SJSA1 (cell line): ENCODE data around the gene LPGAT1. TPM values are rescaled to one million over a fixed set of nuclear protein-coding genes. Genes with fewer than 3 reads are reported as not detected.
"Not testable (repeated sequence)": the region's sequence is repeated elsewhere in the genome, so short reads cannot be mapped to it uniquely, and the experiment has no call there.

Source experiments
- DNase-seq, 2 experiments: peaks; one replicate each; pipeline ENCODE4 v3.0.0-alpha.2; 2015 to 2020; ENCODE audit warnings: low spot score in 2 of 2, low read depth in 1 of 2
- H3K27ac ChIP-seq: fragments of 250-450 bp; sonication (Bioruptor Pico); 2 replicates; pipeline ENCODE4 v1.5.1; 2020; ENCODE audit warnings: mild to moderate bottlenecking, moderate library complexity
- H3K27me3 ChIP-seq: fragments of 250-450 bp; sonication (Bioruptor Pico); replicated peaks from 2 replicates; pipeline ENCODE4 v1.5.1; 2020; ENCODE audit warnings: mild to moderate bottlenecking, moderate library complexity
- H3K36me3 ChIP-seq: fragments of 250-450 bp; sonication (Bioruptor Pico); 2 replicates; pipeline ENCODE4 v1.5.1; 2020; ENCODE audit warnings: mild to moderate bottlenecking
- H3K4me1 ChIP-seq: fragments of 250-450 bp; sonication (Bioruptor Pico); replicated peaks from 2 replicates; pipeline ENCODE4 v1.6.1; 2021; ENCODE audit warnings: mild to moderate bottlenecking
- H3K4me3 ChIP-seq: fragments of 250-450 bp; sonication (Bioruptor Pico); 2 replicates; pipeline ENCODE4 v1.5.1; 2020; ENCODE audit warnings: mild to moderate bottlenecking
- H3K9me3 ChIP-seq: fragments of 250-450 bp; sonication (Bioruptor Pico); replicated peaks from 2 replicates; pipeline ENCODE4 v1.5.1; 2020; ENCODE audit warnings: mild to moderate bottlenecking
- total RNA-seq: library from RNA; depleted of rRNA; stranded (reverse); fragments of >200 nt; shearing (Covaris generic); gene quantifications from 2 replicates; pipeline ENCODE4 v1.2.3, GENCODE V29; 2014; rRNA removed

The LPGAT1 gene
- 55.2 and 80.5 TPM in 2 replicates for total RNA-seq

DNA sequence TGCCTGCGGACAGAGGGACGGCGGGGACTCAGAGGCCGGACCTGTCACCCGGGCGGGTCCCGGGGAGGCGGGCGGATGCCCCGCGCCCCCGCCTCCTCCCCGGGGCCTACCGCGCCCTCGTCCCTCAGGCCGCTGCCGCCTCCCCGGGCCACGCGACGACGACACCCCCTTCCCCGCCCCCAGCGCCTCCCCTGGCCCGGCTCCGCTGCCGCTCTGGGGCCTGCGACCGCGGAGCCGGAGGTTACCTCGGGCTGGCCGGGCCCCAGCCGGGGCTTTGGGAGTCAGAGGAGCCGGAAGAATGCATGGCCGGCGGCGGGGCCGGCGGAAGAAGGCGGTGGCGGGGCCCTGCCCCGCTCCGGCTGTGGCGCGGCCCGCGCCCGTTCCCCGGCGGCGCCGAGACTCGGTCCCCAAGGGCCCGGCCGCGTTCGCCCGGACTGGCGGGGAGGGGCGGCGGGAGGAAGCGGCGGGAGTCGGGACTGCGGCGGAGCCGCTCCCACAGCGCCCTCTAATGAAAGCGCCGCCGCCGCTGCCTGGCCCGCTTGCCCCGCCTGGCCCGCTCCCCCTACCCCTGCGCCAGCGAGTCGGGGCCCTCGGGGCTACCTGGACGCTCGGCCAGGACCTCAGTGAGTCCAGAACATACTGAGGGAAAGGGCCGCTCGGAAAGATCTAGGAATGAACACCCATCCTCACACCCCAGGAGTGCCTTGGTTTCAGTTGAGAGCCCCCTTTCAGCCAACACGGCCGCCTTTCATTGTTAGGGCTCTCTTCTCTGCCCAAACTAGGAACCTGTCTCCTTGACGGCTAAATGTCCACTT, at the start of gene LPGAT1:
LPGAT1 (minus strand) TSS at position 436 of the 815 bp plus-strand sequence. CDS start 1,467 bp downstream, outside the sequence.
- peak; percentile 71 to 72 for DNase-seq
- Histone ChIP-seq H3K36me3 (peaks cover 19% of the 10 kb centered on the region), H3K27me3 (no peaks in the 10 kb centered on the region), H3K4me3 (peak within 1 kb of the TSS; percentile 89), H3K9me3 (no peaks in the 10 kb centered on the region), H3K4me1 (peaks cover 10% of the 10 kb centered on the region; the same call in 1 of the 2 replicates), H3K27ac (peak within 1 kb of the TSS; percentile 84)

DNA sequence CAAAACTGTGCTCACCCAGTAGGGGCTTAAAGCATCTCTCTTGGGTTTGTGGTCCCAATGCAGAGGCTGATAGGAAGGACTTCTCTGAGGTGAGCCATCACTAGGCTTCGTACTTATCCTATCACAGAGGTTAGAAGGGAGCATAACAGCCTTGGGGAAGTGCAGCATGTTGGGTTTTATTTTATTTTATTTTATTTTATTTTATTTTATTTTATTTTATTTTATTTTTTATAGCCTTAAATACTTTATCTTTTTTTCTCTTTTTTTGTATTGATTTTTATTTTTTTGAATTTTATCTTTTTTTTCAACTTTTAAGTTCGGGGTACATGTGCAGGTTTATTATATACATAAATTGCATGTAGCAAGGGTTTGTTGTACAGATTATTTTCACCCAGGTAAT, 48.9 kb upstream of the LPGAT1 start:
- H3K27me3 ChIP-seq: no peaks in the 10 kb centered on the region
- H3K9me3 ChIP-seq: no peaks in the 10 kb centered on the region
- no peaks in the 10 kb centered on the region for H3K4me1 ChIP-seq
- H3K4me3 ChIP-seq: no peak overlapping the region
- DNase-seq: no peak
- no peaks in the 10 kb centered on the region for H3K36me3 ChIP-seq
- H3K27ac ChIP-seq: no peak overlapping the region

DNA sequence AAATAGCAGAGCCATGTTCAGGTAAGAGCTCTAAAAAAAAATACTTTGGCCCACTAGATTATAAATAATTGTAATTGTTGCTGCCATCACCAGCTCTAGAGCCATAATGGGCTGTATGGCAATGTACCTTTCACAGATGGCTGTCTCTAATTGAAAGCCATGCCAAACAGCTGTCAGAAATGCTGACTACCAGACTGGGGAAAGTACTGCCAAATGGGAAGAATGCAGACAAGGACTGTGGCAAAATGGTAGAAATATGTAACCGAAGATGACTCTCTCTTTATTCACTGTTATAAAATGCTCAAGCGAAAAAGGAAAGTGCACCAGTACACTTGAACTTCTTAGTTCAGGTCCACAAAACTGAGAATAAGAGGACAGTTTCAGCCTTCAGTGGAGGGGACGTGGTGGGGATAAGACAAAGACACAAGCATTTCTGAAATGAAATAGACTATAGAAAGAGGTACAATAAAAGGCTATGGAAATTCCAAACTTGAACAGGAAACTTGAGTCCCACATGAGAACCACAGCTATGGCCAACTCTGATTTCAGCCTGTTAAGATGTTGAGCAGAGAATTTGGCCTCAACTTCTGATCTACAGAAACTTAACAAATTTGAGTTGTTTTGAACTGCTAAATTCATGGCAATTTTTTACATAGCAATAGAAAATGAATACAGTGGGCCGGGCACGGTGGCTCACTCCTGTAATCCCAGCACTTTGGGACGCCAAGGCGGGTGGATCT, 46.5 kb upstream of the LPGAT1 start:
- Histone ChIP-seq H3K4me1 (no peaks in the 10 kb centered on the region), H3K9me3 (no peaks in the 10 kb centered on the region), H3K27me3 (no peaks in the 10 kb centered on the region), H3K27ac (no peak overlapping the region), H3K4me3 (no peak overlapping the region), H3K36me3 (no peaks in the 10 kb centered on the region)
- no peak for DNase-seq

- DNase-seq: no peak
- H3K9me3 ChIP-seq: no peaks in the 10 kb centered on the region
- H3K4me3 ChIP-seq: no peak overlapping the region
- no peak overlapping the region for H3K27ac ChIP-seq
- no peaks in the 10 kb centered on the region for H3K4me1 ChIP-seq
- H3K36me3 ChIP-seq: no peaks in the 10 kb centered on the region
- no peaks in the 10 kb centered on the region for H3K27me3 ChIP-seq
These were observed 45.0 kb upstream of the LPGAT1 start for GRCh38 chr1:211875541-211875940.

DNA sequence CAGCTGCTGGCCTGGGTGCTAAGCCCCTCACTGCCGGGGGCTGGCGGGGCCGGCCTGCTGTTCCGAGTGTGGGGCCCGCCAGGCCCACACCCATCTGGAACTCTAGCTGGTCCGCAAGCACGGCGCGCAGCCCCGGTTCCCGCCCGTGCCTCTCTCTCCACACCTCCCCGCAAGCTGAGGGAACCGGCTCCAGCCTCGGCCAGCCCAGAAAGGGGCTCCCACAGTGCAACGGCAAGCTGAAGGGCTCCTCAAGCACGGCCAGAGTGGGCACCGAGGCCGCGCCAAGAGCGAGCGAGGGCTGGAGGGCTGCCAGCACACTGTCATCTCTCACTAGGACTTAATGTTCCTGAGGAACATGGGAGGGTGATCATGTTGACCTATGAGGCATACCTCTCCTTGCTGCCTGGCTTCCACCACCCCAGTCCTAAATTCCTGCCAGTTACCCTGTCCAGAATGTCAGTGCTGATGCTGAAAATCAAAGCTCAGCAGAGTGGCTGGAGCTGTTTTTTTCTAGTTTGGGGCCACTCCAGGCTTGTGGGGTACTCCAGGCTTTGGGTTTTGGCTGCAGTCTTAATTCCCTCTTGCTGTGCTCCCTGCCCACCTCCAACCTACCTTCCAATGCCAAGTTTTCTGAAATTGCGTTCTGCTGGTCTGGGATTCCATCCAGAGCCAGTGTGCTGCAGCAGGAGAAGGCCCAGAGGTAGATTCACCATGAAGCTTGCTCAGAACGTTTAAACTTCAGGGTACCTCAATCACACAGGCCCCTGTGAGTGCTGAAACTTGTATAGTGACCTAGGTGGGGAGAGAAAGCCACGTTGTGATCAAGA, 44.2 kb upstream of the LPGAT1 start:
- H3K27me3 ChIP-seq: no peaks in the 10 kb centered on the region
- H3K27ac ChIP-seq: no peak overlapping the region
- H3K36me3 ChIP-seq: no peaks in the 10 kb centered on the region
- no peak overlapping the region for H3K4me3 ChIP-seq
- no peaks in the 10 kb centered on the region for H3K9me3 ChIP-seq
- H3K4me1 ChIP-seq: no peaks in the 10 kb centered on the region
- no peak for DNase-seq

DNA sequence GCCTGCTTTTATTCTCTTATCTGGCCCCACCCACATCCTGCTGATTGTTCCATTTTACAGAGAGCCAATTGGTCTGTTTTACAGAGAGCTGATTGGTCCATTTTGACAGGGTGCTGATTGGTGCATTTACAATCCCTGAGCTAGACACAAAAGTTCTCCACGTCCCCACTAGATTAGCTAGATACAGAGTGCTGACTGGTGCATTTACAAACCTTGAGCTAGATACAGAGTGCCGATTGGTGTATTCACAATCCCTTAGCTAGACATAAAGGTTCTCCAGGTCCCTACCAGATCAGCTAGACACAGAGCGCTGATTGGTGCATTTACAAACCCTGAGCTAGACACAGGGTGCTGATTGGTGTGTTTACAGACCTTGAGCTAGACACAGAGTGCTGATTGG, 43.2 kb upstream of the LPGAT1 start:
- not testable (repeated sequence) for H3K4me3 ChIP-seq, H3K4me1 ChIP-seq, DNase-seq, H3K9me3 ChIP-seq, H3K27ac ChIP-seq, H3K36me3 ChIP-seq, H3K27me3 ChIP-seq

DNA sequence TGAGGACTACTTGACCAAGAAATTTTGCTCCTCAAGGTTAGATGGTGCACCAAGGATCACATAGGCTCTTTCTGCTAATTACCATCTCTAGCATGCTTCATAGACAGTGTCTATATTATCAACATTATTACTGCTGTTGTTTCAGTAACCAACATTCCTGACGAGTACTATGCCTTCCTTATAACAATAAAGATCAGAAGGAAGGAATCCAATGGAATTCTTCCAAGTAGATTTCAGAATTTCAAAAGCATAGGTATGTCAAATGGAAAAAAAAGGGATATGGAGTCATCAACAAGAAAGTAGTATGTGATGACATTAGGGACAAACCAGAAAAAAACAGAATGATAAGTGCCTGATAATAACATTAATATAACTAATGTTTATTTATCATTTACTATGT, 39.6 kb upstream of the LPGAT1 start:
- H3K9me3 ChIP-seq: no peaks in the 10 kb centered on the region
- no peaks in the 10 kb centered on the region for H3K4me1 ChIP-seq
- no peaks in the 10 kb centered on the region for H3K36me3 ChIP-seq
- DNase-seq: no peak
- no peak overlapping the region for H3K4me3 ChIP-seq
- no peak overlapping the region for H3K27ac ChIP-seq
- no peaks in the 10 kb centered on the region for H3K27me3 ChIP-seq

- Histone ChIP-seq H3K27me3 (no peaks in the 10 kb centered on the region), H3K9me3 (no peaks in the 10 kb centered on the region), H3K27ac (no peak overlapping the region), H3K4me3 (no peak overlapping the region), H3K4me1 (no peaks in the 10 kb centered on the region), H3K36me3 (no peaks in the 10 kb centered on the region)
- DNase-seq: no peak
These were observed 34.6 kb upstream of the LPGAT1 start for GRCh38 chr1:211865180-211865579.

DNA sequence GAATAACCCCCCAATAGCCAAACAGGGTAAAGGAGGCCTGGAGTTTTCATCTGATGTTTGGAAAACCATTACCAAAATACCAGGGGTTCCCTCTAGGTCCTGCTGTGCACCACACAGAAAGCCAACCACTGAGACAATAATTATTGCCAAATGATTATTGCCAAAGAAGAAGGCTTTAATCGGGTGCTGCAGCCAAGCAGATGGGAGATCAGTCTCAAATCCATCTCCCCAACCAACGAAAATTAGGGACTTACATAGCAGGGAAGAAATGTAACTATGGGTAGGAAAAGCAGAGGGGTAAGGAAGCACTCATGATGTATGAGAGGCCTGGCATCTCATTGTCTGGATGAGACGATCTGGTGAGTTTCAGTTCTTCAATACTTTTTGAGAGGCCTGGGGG, 28.8 kb upstream of the LPGAT1 start:
- Histone ChIP-seq H3K27ac (no peak overlapping the region), H3K9me3 (peaks cover 4% of the 10 kb centered on the region), H3K4me3 (no peak overlapping the region), H3K36me3 (no peaks in the 10 kb centered on the region), H3K27me3 (no peaks in the 10 kb centered on the region), H3K4me1 (no peaks in the 10 kb centered on the region)
- no peak for DNase-seq

DNA sequence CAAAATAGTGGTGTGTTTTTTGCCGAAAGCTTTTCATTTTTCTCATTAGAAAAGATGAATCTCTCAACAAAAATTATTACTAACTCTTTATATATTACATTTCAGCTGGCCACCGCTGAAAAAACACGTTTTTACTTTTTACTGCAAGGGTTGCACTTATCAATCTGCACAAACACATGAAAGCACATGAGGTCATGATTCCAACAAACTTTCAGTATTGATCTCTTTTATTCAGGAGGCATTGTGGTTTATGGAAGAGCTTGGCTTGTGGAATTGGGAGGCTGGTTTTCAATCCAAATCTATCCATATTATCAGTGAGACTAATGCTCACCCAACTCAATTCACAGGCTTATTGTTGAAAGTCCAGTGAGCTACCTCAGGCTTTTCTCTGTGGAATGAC, 20.6 kb upstream of the LPGAT1 start:
- no peak for DNase-seq
- Histone ChIP-seq H3K27me3 (no peaks in the 10 kb centered on the region), H3K36me3 (no peaks in the 10 kb centered on the region), H3K27ac (no peak overlapping the region), H3K4me1 (no peaks in the 10 kb centered on the region), H3K9me3 (no peaks in the 10 kb centered on the region), H3K4me3 (no peak overlapping the region)

- no peak for DNase-seq
- Histone ChIP-seq H3K36me3 (no peaks in the 10 kb centered on the region), H3K4me1 (peaks cover 13% of the 10 kb centered on the region), H3K27me3 (no peaks in the 10 kb centered on the region), H3K9me3 (no peaks in the 10 kb centered on the region), H3K27ac (no peak overlapping the region), H3K4me3 (no peak overlapping the region)
These were observed 13.1 kb upstream of the LPGAT1 start for GRCh38 chr1:211843507-211844298.

DNA sequence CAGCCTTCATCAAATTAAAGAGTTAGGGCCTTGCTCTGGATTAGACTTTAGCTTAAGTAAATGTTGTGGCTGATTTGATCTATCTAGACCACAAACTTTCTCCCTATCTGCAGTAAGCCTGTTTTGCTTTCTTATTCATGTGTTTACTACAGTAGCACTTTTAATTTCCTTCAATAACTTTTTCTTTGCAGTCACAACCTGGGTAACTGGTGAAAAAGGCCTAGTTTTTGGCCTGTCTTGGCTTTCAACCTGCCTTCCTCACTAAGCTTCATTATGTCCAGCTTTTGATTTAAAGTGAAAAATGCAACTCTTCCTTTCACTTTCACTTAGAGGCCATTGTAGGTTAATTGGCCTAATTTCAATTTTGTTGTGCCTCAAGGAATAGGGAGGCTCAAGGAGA, 12.5 kb upstream of the LPGAT1 start:
- Histone ChIP-seq H3K36me3 (no peaks in the 10 kb centered on the region), H3K4me1 (peaks cover 13% of the 10 kb centered on the region), H3K27ac (no peak overlapping the region), H3K27me3 (no peaks in the 10 kb centered on the region), H3K9me3 (no peaks in the 10 kb centered on the region), H3K4me3 (no peak overlapping the region)
- DNase-seq: no peak

DNA sequence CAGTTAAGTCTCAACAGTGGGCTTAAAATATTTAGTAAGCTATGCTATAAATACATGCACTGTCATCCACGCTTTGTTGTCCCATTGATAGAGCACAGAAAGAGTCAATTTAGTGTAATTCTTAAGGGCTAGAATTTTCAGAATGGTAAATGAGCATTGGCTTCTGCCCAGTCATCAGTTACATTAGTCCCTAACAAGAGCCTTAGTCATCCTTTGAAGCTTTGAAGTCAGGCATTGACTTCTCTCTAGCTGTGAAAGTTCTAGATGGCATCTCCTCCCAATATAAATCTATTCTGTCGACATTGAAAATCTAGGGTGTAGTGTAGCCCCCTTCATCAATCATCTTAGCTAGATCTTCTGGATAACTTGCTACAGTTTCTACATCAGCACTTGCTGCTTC, 12.0 kb upstream of the LPGAT1 start:
- Histone ChIP-seq H3K36me3 (no peaks in the 10 kb centered on the region), H3K27ac (no peak overlapping the region), H3K4me3 (no peak overlapping the region), H3K9me3 (no peaks in the 10 kb centered on the region), H3K4me1 (peaks cover 13% of the 10 kb centered on the region), H3K27me3 (no peaks in the 10 kb centered on the region)
- DNase-seq: no peak
